ENCODE measurements around the gene CNKSR2.

- TF ChIP-seq CTCF (IDR thresholded peaks at IDR 0.05) (no peak), POLR2A (IDR thresholded peaks at IDR 0.05) (no peak)
These were observed 292.5 kb downstream of the CNKSR2 start for GRCh38 chrX:21666679-21667078.

All from Peyer's patch (tissue), 4 donors.